ENCODE measurements around the gene FKBP9.

- TF ChIP-seq TAF1 (IDR thresholded peaks at IDR 0.05; ENCODE audit: low read depth) (no peak), CTCF (IDR thresholded peaks at IDR 0.05; ENCODE audit: poor library complexity, severe bottlenecking) (peak; percentile 75), POLR2AphosphoS5 (IDR thresholded peaks at IDR 0.05) (no peak)
These were observed 93.5 kb downstream of the FKBP9 start for GRCh38 chr7:33050535-33051318.

Data from neural cell (in vitro differentiated cells).